Stimulated activated naive CD8-positive, alpha-beta T cell treated with anti-CD3 and anti-CD28 coated beads, Interleukin-15, Interleukin-2, amounts not matched to agents 100 ng/mL and 50 ng/mL, for 24 hours (primary cell): ENCODE data around the gene UROD.
"Not testable (repeated sequence)": the region's sequence is repeated elsewhere in the genome, so short reads cannot be mapped to it uniquely, and the experiment has no call there.

ENCODE experiments used
- H3K27ac Mint-ChIP-seq: one replicate; pipeline ENCODE4 v1.8.0; 2021; ENCODE audit warnings: mild to moderate bottlenecking, mixed read lengths
- H3K27me3 Mint-ChIP-seq: one replicate; pipeline ENCODE4 v1.8.0; 2021; ENCODE audit warnings: mixed read lengths
- H3K36me3 Mint-ChIP-seq: one replicate; pipeline ENCODE4 v1.8.0; 2021; ENCODE audit warnings: low read depth, mixed read lengths
- H3K4me1 Mint-ChIP-seq: one replicate; pipeline ENCODE4 v1.8.0; 2021; ENCODE audit warnings: low read depth, mixed read lengths
- H3K4me3 Mint-ChIP-seq: one replicate; pipeline ENCODE4 v1.8.0; 2021; ENCODE audit warnings: mild to moderate bottlenecking, mixed read lengths
- H3K9me3 Mint-ChIP-seq: one replicate; pipeline ENCODE4 v1.8.0; 2021; ENCODE audit warnings: mixed read lengths

Gene UROD

DNA sequence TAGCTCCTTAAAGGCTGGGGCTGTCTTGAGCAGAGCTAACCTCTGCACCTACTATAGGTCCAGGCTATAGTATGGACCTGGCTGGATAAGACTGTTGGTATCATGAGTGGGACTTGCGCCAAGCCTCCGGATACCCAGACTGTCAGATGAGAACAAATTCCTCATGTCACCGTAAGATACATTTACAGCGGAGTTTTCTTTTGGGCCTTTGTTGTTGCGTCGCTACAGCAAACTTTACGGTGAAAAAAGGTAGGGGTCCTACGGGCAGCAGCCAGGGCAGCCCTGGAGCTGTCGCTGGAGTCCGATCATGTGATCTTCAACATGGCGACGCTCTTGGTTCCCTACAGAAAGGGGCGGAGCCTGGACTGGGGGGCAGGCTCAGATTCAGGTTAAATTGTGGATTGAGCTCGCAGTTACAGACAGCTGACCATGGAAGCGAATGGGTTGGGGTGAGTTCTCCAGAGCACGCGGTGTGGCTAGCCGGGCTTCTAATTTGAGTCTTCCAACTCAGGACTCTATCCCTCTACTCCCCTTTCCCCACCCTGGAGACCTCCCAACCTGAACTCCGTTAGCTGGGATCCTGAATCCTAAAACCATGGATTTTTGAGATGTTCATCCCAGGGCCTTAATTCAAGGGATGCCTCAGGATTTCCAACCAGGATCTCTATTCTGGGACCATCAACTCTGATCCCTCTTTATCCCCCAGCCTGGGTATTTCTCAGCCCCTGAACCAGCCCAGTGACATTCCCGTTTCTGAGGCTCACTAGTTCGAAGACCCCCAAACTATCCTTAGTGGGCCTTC lies at the start of gene UROD:
UROD (plus strand) TSS at position 418 of the 802 bp plus-strand sequence; CDS start at position 430, 12 bp downstream.
- peak within 1 kb of the TSS; percentile 84 for H3K4me3 Mint-ChIP-seq
- H3K9me3 Mint-ChIP-seq: no peaks in the 10 kb centered on the region
- peaks cover 27% of the 10 kb centered on the region for H3K36me3 Mint-ChIP-seq
- H3K4me1 Mint-ChIP-seq: peaks cover 48% of the 10 kb centered on the region
- no peaks in the 10 kb centered on the region for H3K27me3 Mint-ChIP-seq
- H3K27ac Mint-ChIP-seq: peak within 1 kb of the TSS; percentile 87

DNA sequence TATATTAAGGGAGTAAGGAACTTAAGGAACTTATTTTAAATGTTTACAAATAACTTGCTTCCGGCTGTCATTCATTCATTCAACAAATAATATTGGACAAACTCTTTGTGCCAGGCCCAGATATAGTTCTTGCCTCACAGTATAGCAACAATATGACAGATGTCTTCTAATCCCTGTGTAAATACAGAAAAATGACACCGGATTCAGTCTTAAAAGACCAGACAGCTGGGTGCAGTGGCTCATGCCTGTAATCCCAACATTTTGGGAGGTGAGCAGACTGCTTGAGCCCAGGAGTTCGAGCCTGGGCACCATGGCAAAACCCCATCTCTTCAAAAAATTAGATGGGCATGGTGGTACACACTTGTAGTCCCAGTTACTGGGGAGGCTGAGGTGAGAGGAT lies 49.3 kb upstream of the UROD start:
- no peaks in the 10 kb centered on the region for H3K27me3 Mint-ChIP-seq
- no peak overlapping the region for H3K4me3 Mint-ChIP-seq
- H3K9me3 Mint-ChIP-seq: no peaks in the 10 kb centered on the region
- H3K27ac Mint-ChIP-seq: no peak overlapping the region
- H3K36me3 Mint-ChIP-seq: peaks cover 28% of the 10 kb centered on the region
- no peaks in the 10 kb centered on the region for H3K4me1 Mint-ChIP-seq

DNA sequence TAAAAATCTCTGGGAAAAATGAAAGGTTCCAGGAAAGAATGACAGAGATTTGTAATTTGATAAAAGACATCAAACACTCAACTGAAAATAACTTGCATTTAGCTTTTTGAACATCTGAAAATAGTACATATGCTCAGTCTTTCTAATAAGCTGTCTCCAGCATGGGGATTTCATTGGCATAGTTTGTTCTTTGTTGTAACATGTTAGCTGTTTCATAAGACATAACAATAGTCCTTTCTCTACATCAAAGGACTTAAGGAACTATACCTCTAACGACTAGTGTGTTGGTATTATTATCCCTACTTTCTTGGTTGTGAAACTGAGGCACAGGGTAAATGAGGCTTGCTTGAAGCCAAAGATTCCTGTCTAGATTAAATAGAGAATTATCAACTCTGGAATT lies 47.7 kb upstream of the UROD start:
- H3K36me3 Mint-ChIP-seq: peaks cover 28% of the 10 kb centered on the region
- H3K4me3 Mint-ChIP-seq: no peak overlapping the region
- H3K9me3 Mint-ChIP-seq: no peaks in the 10 kb centered on the region
- H3K27ac Mint-ChIP-seq: no peak overlapping the region
- no peaks in the 10 kb centered on the region for H3K4me1 Mint-ChIP-seq
- H3K27me3 Mint-ChIP-seq: no peaks in the 10 kb centered on the region

DNA sequence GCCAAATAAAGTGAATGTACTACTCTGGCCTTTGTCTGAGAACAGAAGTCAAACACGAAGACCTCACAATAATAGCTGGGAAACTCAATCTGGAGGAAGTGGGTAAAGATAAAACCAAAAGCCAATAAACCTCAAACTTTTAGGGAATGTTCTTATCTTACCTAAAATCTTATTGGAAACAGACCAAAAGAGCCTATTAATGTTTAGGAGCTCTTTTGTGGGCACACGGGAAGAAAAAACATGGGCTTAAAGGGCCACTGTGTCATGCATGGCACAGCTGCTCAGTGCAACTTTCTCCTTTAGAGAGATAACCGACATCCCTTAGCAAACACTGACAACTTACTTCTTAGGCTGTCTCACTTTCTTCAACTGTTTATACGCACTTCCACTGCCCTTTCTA lies 41.7 kb upstream of the UROD start:
- peaks cover 36% of the 10 kb centered on the region for H3K36me3 Mint-ChIP-seq
- no peaks in the 10 kb centered on the region for H3K9me3 Mint-ChIP-seq
- H3K4me3 Mint-ChIP-seq: no peak overlapping the region
- peaks cover 6% of the 10 kb centered on the region for H3K4me1 Mint-ChIP-seq
- no peak overlapping the region for H3K27ac Mint-ChIP-seq
- no peaks in the 10 kb centered on the region for H3K27me3 Mint-ChIP-seq

DNA sequence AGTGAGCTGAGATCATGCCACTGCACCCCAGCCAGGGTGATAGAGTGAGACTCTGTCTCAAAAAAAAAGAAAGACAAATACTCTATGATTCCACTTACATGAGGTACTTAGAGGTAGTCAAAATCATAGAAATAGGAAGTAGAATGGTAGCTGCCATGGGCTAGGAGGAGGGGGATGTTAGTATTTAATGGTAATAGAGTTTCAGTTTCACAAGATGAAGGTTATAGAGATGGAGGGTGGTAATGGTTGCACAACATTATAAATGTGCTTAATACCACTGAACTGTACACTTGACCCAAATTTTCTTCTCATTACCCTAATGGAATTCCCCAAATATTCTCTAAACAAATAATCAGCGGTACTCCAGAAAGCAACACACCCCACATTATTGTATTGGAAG lies 38.4 kb upstream of the UROD start:
- Mint-ChIP-seq H3K36me3 (peaks cover 63% of the 10 kb centered on the region), H3K4me3 (no peak overlapping the region), H3K9me3 (no peaks in the 10 kb centered on the region), H3K4me1 (peaks cover 6% of the 10 kb centered on the region), H3K27ac (peak overlapping the region; percentile 38), H3K27me3 (no peaks in the 10 kb centered on the region)

DNA sequence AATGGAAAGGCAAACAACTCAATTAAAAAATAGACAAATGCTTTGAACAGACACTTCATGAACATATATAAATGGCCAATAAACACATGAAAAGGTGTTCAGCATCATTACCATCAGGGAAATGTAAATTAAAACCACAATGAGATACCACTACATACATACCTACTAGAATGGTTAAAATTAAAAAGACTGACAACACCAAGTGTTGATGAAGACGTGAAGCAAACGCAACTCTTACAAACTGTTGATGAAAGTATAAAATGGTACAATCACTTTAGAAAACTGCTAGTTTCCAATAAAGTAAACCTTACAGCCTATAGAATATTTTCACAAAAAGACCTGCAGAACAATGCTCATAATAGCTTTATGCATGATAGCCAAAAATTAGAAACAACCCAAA lies 35.8 kb upstream of the UROD start:
- Mint-ChIP-seq H3K27ac (no peak overlapping the region), H3K4me1 (peaks cover 6% of the 10 kb centered on the region), H3K4me3 (no peak overlapping the region), H3K9me3 (no peaks in the 10 kb centered on the region), H3K27me3 (no peaks in the 10 kb centered on the region), H3K36me3 (peaks cover 72% of the 10 kb centered on the region)

DNA sequence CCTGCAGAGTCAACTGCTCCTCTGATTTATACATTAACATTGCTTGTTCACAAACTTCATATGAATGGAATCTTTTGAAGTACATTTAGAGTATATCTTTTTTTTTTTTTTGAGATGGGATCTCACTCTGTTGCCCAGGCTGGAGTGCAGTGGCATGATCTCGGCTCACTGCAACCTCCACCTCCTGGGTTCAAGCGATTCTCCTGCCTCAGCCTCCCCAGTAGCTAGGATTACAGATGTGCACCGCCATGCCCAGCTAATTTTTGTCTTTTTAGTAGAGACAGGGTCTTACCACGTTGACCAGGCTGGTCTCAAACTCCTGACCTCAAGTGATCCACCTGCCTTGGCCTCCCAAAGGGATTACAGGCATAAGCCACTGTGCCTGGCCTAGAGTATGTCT lies 34.7 kb upstream of the UROD start:
- not testable (repeated sequence) for H3K4me1 Mint-ChIP-seq, H3K27me3 Mint-ChIP-seq, H3K4me3 Mint-ChIP-seq, H3K9me3 Mint-ChIP-seq, H3K27ac Mint-ChIP-seq
- peaks cover 67% of the 10 kb centered on the region for H3K36me3 Mint-ChIP-seq

DNA sequence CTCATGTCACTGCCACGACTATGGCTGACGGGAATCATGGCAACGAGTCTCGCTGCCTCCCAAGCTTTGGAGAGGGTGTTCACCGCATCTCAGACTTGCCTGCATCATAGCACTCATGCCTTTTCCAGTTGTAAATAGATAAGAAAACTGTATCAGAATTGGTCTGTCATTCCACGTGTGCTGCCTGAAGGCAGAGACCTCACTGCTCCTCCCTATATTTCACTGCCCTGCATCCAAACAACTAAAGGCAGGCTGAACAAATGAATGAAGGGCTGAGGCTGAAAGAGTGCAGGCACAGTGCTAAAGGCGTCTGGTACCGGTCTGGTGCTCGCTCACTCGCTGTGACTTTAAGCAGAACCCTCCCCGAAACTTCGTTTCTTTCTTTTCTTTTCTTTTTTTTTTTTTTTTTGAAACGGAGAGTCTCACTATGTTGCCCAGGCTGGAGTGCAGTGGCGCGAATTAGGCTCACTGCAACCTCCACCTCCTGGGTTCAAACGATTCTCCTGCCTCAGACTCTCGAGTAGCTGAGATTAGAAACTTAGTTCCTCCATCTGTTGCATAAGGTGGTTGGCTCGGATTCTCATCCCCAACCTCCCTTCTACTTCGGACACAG lies 26.2 kb upstream of the UROD start:
- Mint-ChIP-seq H3K27ac (peak overlapping the region; percentile 95), H3K9me3 (no peaks in the 10 kb centered on the region), H3K36me3 (peaks cover 21% of the 10 kb centered on the region), H3K4me1 (peaks cover 25% of the 10 kb centered on the region), H3K27me3 (no peaks in the 10 kb centered on the region), H3K4me3 (peak overlapping the region; percentile 100)

DNA sequence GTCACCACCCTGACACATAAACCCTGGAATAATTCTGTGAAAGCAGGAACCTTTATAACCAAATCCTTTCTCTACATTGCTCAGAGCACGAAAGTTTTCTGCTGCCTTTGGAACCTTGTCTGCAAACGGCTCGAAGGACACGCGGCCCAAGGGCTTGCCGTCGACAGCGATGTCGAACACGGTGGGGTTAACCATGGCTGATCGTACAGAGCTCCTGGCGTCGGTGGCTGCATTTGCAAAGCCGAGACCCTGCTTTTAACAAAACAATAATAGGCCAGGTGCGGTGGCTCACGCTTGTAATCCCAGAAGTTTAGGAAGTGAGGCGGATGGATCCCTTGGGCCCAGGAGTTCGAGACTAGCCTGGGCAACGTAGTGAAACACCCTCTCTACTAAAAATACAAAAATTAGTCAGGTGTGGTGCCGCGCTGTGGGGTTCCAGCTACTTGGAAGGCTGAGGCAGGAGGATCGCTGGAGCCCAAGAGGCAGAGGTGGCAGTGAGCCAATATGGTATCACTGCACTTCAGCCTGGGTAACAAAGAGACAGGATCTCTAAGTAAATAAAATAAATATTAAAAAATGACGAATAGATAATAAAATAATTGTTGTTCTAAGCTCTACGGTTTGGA lies 23.4 kb upstream of the UROD start:
- Mint-ChIP-seq H3K9me3 (no peaks in the 10 kb centered on the region), H3K4me3 (no peak overlapping the region), H3K36me3 (peaks cover 9% of the 10 kb centered on the region), H3K4me1 (peaks cover 21% of the 10 kb centered on the region), H3K27me3 (no peaks in the 10 kb centered on the region), H3K27ac (no peak overlapping the region)

DNA sequence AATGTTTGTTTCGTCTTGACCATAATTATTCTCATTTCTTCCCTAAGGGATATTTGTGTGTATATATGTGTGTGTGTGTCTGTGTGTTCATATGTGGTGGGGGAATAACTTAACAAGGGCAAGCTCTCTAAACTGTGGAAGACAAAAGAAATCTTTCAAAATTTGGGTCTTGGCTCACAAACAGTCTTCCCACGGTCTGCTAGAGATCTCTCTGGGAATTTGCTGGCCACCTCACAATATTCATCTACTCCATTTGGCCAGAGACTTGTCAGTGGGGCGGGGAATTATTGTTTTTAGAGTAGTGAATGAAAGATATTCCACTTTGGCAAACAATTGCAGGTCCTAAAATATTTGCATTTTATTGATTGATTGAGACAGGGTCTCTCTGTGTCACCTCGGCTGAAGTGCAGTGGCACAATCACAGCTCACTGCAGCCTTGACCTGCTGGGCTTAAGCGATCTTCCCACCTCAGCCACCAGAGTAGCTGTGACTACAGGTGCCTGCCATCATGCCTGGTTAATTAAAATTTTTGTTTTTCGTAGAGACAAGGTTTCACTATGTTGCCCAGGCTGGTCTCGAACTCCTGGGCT lies 17.6 kb upstream of the UROD start:
- Mint-ChIP-seq H3K4me3 (no peak overlapping the region), H3K27ac (no peak overlapping the region), H3K27me3 (no peaks in the 10 kb centered on the region), H3K9me3 (no peaks in the 10 kb centered on the region), H3K36me3 (no peaks in the 10 kb centered on the region), H3K4me1 (no peaks in the 10 kb centered on the region)

DNA sequence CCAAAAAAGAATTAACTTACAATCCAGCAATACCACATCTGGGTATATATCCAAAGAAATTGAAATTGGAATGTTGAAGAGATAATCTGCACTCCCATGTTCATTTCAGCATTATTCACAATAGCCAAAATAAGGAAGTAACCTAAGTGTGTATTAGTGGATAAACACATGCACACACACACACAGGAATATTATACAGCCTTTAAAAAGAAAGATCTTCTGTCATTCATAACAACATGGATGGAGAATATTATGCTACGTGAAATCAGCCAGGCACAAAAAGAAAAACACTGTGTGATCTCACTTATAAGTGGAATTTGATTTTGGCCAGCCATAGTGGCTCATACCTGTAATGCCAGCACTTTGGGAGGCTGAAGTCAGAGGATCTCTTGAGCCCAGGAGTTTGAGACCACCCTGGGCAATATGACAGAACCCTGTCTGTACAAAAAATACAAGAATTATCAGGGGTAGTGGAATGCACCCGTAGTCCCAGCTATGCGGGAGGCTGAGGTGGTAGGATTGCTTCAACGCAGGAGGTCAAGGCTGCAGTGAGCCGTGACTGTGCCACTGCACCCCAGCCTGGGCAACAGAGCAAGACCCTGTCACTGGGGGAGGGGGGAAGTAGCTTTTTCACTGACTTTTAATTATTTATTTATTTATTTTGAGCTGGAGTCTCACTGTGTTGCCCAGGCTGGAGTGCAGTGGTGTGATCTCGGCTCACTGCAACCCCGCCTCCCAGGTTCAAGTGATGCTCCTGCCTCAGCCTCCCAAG lies 16.4 kb upstream of the UROD start:
- H3K4me1 Mint-ChIP-seq: peaks cover 3% of the 10 kb centered on the region
- no peak overlapping the region for H3K27ac Mint-ChIP-seq
- H3K27me3 Mint-ChIP-seq: no peaks in the 10 kb centered on the region
- no peak overlapping the region for H3K4me3 Mint-ChIP-seq
- no peaks in the 10 kb centered on the region for H3K36me3 Mint-ChIP-seq
- H3K9me3 Mint-ChIP-seq: no peaks in the 10 kb centered on the region

DNA sequence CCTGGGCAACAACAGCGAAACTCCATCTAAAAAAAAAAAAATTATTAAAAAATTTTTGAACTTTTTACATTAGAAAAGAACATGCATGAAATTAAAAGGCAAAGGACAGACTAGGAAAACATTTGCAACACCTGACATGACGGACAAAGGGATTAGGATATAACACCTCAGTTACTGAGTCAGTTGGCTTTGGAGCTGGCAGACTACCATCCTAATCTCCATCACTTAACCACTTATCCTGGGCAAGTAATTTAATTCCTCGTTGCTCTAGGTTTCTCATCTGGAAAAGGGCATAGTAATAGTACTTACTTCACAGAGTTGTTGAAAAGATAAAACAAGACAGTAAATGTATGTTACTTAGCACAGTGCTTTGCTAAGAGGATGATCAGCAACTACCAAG lies 12.8 kb upstream of the UROD start:
- no peak overlapping the region for H3K4me3 Mint-ChIP-seq
- H3K9me3 Mint-ChIP-seq: no peaks in the 10 kb centered on the region
- H3K36me3 Mint-ChIP-seq: peaks cover 9% of the 10 kb centered on the region
- H3K27me3 Mint-ChIP-seq: no peaks in the 10 kb centered on the region
- H3K4me1 Mint-ChIP-seq: peaks cover 6% of the 10 kb centered on the region
- no peak overlapping the region for H3K27ac Mint-ChIP-seq

DNA sequence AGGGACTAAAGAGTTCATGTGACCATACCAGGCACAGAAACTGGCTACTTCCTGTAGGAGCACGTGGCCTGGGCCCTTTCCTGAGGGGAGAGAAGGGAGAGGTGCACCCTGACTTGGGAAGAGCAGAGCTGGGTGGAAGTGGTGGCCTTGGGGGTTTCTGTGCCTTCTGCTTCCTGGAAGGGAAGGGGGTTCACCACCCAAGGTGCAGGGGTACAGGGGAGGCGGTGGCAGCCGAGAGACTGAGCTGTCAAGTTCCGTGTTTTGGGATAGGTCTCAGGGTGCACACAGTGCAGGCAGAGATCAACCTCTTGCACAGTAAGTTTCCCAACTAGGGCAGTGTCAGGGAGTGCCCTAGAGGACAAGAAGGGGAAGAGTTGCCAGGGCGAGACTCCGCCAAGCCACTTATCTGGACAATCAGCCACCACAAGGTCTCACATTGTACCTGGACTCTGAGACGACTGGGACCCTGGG lies 11.0 kb upstream of the UROD start:
- peaks cover 19% of the 10 kb centered on the region for H3K36me3 Mint-ChIP-seq
- no peaks in the 10 kb centered on the region for H3K9me3 Mint-ChIP-seq
- H3K27ac Mint-ChIP-seq: peak overlapping the region; percentile 69
- peaks cover 6% of the 10 kb centered on the region for H3K4me1 Mint-ChIP-seq
- H3K27me3 Mint-ChIP-seq: no peaks in the 10 kb centered on the region
- no peak overlapping the region for H3K4me3 Mint-ChIP-seq

DNA sequence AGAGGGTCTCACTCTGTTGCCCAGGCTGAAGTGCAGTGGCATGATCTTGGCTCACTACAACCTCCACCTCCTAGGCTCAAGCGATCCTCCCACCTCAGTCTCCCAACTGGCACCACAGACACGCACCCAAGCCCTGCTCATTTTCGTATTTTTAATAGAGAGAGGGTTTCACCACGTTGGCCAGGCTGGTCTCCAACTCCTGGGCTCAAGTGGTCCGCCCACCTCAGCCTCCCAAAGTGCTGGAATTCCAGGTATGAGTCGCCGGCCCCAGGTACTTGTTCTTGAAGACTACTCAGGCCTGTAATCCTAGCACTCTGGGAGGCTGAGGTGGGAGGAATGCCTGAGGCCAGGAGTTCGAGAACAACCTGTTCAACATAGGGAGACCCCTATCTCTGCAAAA lies 10.5 kb upstream of the UROD start:
- H3K4me3 Mint-ChIP-seq, H3K4me1 Mint-ChIP-seq, H3K27ac Mint-ChIP-seq, H3K9me3 Mint-ChIP-seq, H3K27me3 Mint-ChIP-seq: not testable (repeated sequence)
- peaks cover 19% of the 10 kb centered on the region for H3K36me3 Mint-ChIP-seq
